Thymus (tissue), 11 donors: ENCODE measurements around the gene KIF24. TPM values are rescaled to one million over a fixed set of nuclear protein-coding genes. Genes with fewer than 3 reads are reported as not detected.
"Not testable (repeated sequence)": the region's sequence is repeated elsewhere in the genome, so short reads cannot be mapped to it uniquely, and the experiment has no call there.

Experiments used
- DNase-seq, 9 donors: peaks; one replicate each; pipeline ENCODE4 v3.0.0-alpha.2; 2013; ENCODE audit warnings: low spot score in 9 of 9, low read depth in 6 of 9, missing footprints in 1 of 9
- H3K27ac ChIP-seq, 2 donors: one replicate each; pipeline ENCODE4 v1.5.1; 2013; ENCODE audit warnings: control low read depth in 1 of 2, low read depth in 1 of 2, low read length in 1 of 2, mild to moderate bottlenecking in 1 of 2, moderate library complexity in 1 of 2
- H3K27me3 ChIP-seq, 2 donors: one replicate each; pipeline ENCODE4 v1.5.1; 2013; ENCODE audit warnings: low read length in 1 of 2; ENCODE audit not compliant: control insufficient read depth in 2 of 2, insufficient read depth in 1 of 2
- H3K36me3 ChIP-seq, 2 donors: one replicate each; pipeline ENCODE4 v1.5.1; 2013; ENCODE audit warnings: low read length in 1 of 2, mild to moderate bottlenecking in 1 of 2, moderate library complexity in 1 of 2; ENCODE audit not compliant: control insufficient read depth in 2 of 2, insufficient read depth in 2 of 2
- H3K4me1 ChIP-seq, 2 donors: one replicate each; pipeline ENCODE4 v1.5.1; 2013; ENCODE audit warnings: low read length in 2 of 2; ENCODE audit not compliant: control insufficient read depth in 2 of 2, insufficient read depth in 2 of 2
- H3K4me3 ChIP-seq, 2 donors: one replicate each; pipeline ENCODE4 v1.5.1; 2013; ENCODE audit warnings: low read length in 2 of 2, control low read depth in 1 of 2, mild to moderate bottlenecking in 1 of 2
- H3K9me3 ChIP-seq, 2 donors: one replicate each; pipeline ENCODE4 v1.5.1; 2013; ENCODE audit warnings: low read length in 1 of 2, mild to moderate bottlenecking in 1 of 2; ENCODE audit not compliant: control insufficient read depth in 2 of 2, insufficient read depth in 1 of 2
- WGBS: extraction: QIAGEN DNeasy Blood & Tissue Kit; methylation state at CpG from one replicate; pipeline ENCODE4 v1.1.7; 2013; 5-methylcytosine and 5-hydroxymethylcytosine counted together
- polyA plus RNA-seq: library from polyadenylated mRNA; stranded (reverse); fragments of 200-250 nt; gene quantifications from one replicate; pipeline ENCODE4 v1.2.3, GENCODE V29; 2013
- total RNA-seq: library from RNA; stranded (reverse); fragments of 120-200 nt; gene quantifications from one replicate; pipeline ENCODE4 v1.2.4, GENCODE V29; 2013
- donor health status: healthy.

KIF24 gene
- total and polyA plus RNA-seq, 2 donors, result 0.57 to 4.5 TPM

DNA sequence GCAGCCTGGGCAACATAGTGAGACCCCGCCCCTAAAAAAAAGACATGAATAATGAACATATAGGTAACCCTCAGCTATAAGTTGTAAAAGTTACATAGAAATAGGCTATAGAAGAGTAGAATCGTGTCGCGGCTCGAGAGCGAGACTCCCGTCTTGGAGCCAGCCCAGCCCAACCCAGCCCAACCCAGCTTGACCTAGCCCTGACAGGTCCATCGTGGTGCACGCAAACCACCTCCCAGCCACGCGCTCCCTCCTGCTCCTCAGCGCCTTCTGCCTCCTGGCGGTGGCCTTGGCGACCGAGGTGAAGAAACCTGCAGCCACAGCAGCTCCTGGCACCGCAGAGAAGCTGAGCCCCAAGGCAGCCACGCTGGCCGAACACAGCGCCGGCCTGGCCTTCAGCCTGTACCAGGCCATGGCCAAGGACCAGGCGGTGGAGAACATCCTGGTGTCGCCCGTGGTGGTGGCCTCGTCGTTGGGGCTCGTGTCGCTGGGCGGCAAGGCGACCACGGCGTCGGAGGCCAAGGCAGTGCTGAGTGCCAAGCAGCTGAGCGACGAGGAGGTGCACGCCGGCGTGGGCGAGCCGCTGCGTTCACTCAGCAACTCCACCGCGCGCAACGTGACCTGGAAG is 10.8 kb downstream of the KIF24 start:
- DNase-seq, result no peak
- H3K9me3 ChIP-seq, result no peaks in the 10 kb centered on the region

GRCh38 chr9:34317436-34317835 is 11.6 kb downstream of the KIF24 start:
- DNase-seq, result no peak
- Histone ChIP-seq H3K4me3 (no peak overlapping the region), H3K36me3 (peaks cover 2 to 16% of the 10 kb centered on the region in 2 donors), H3K4me1 (no peaks in the 10 kb centered on the region), H3K27me3 (no peaks in the 10 kb centered on the region), H3K9me3 (no peaks in the 10 kb centered on the region), H3K27ac (no peak overlapping the region)
- WGBS, result 89% methylated on average over 2 of the region's 2 CpGs

More for the DNA sequence above, 10.8 kb downstream of the KIF24 start:
- no peaks in the 10 kb centered on the region for H3K27me3 ChIP-seq
- peaks cover 2 to 16% of the 10 kb centered on the region in 2 donors for H3K36me3 ChIP-seq
- no peak overlapping the region for H3K4me3 ChIP-seq
- H3K4me1 ChIP-seq, result no peaks in the 10 kb centered on the region
- 97% methylated on average over 44 of the region's 44 CpGs for WGBS
- no peak overlapping the region for H3K27ac ChIP-seq

DNA sequence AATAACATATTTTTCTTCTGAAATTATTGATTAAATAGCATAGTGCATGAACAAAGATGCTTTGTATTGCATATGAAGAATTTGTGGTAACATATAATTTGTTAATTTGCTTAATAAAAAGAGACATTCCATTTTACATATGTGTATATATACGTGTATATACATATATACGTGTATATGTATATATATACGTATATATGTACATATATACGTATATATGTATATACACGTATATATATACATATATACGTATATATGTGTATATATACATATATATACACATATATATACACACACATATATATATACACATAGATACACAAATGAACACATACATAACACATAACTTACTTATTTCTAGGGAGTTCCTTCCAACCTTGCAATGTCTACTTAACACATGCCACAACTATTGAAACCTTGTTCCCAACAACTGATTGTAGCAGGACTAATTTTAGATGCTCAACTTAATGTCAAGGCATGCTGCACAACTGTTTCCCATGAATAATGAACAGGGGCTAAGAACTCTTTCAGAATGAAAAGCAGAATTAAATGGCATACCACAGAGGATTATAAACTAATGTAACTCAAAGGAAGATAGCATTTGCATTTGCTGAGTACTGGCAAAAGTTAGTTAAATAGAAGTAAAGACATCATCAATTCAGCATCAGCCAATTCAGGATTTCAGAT is 17.4 kb downstream of the KIF24 start:
- WGBS, result 96% methylated on average over 6 of the region's 6 CpGs
- Histone ChIP-seq H3K4me1 (no peaks in the 10 kb centered on the region), H3K4me3 (no peak overlapping the region), H3K9me3 (no peaks in the 10 kb centered on the region), H3K36me3 (peaks cover 0 to 4% of the 10 kb centered on the region in 2 donors), H3K27me3 (no peaks in the 10 kb centered on the region), H3K27ac (no peak overlapping the region)
- no peak for DNase-seq

GRCh38 chr9:34310215-34310614 is 18.9 kb downstream of the KIF24 start:
- no peak overlapping the region for H3K4me3 ChIP-seq
- 92% methylated on average over 1 of the region's 1 CpG for WGBS
- no peaks in the 10 kb centered on the region for H3K9me3 ChIP-seq
- DNase-seq, result no peak
- H3K36me3 ChIP-seq, result peaks cover 0 to 5% of the 10 kb centered on the region in 2 donors
- no peaks in the 10 kb centered on the region for H3K27me3 ChIP-seq
- H3K4me1 ChIP-seq, result no peaks in the 10 kb centered on the region
- H3K27ac ChIP-seq, result no peak overlapping the region

GRCh38 chr9:34308316-34308715 is 20.8 kb downstream of the KIF24 start:
- H3K36me3 ChIP-seq, H3K4me1 ChIP-seq, H3K4me3 ChIP-seq, H3K9me3 ChIP-seq, DNase-seq, H3K27me3 ChIP-seq, H3K27ac ChIP-seq: not testable (repeated sequence)
- WGBS, result over 99% methylated on average over 3 of the region's 3 CpGs

- H3K9me3 ChIP-seq, H3K27ac ChIP-seq, H3K36me3 ChIP-seq, H3K27me3 ChIP-seq, DNase-seq, H3K4me3 ChIP-seq, H3K4me1 ChIP-seq: not testable (repeated sequence)
- 98% methylated on average over 7 of the region's 7 CpGs for WGBS
Observed at GRCh38 chr9:34301064-34301463, 28.0 kb downstream of the KIF24 start.

DNA sequence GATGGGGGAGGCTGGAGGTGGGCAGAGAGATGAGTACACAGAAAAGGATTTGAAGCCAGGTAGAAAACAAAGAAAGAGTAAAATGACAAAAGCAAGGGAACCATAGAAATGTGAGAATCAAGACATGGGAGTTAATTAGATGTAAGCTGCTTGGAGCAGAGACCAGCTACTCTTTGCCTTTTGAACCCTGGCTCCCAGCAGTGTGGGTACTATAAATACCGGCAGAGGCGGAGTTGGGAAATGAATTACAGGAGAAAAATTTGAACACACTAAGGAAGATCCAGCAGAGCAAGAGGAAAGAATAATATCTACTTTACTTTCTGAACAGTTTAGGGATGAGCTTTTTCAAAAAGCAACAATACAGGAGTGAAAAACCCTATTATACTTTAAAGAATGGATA is 36.5 kb downstream of the KIF24 start:
- Histone ChIP-seq H3K4me1 (no peaks in the 10 kb centered on the region), H3K36me3 (peaks cover 0 to 3% of the 10 kb centered on the region in 2 donors), H3K27me3 (no peaks in the 10 kb centered on the region), H3K9me3 (no peaks in the 10 kb centered on the region), H3K27ac (no peak overlapping the region), H3K4me3 (no peak overlapping the region)
- DNase-seq, result no peak
- WGBS, result 73% methylated on average over 2 of the region's 2 CpGs

- Histone ChIP-seq H3K4me3 (no peak overlapping the region), H3K27me3 (no peaks in the 10 kb centered on the region), H3K9me3 (no peaks in the 10 kb centered on the region), H3K4me1 (no peaks in the 10 kb centered on the region), H3K36me3 (peaks cover 3 to 5% of the 10 kb centered on the region in 2 donors), H3K27ac (no peak overlapping the region)
- no peak for DNase-seq
- WGBS, result 98% methylated on average over 2 of the region's 2 CpGs
Observed at GRCh38 chr9:34291423-34291822, 37.6 kb downstream of the KIF24 start.

- Histone ChIP-seq H3K4me3 (no peak overlapping the region), H3K36me3 (peaks cover 3 to 8% of the 10 kb centered on the region in 2 donors), H3K4me1 (no peaks in the 10 kb centered on the region), H3K9me3 (no peaks in the 10 kb centered on the region), H3K27ac (no peak overlapping the region), H3K27me3 (no peaks in the 10 kb centered on the region)
- WGBS, result 97% methylated on average over 2 of the region's 2 CpGs
- DNase-seq, result no peak
Observed at GRCh38 chr9:34291023-34291422, 38.0 kb downstream of the KIF24 start.
